ENCODE results near the gene TMPRSS12.

- TF ChIP-seq BHLHE40 (IDR thresholded peaks at IDR 0.05; ENCODE audit: borderline replicate concordance) (no peak), LEF1 (IDR thresholded peaks at IDR 0.05; ENCODE audit: borderline replicate concordance) (no peak), SP1 (IDR thresholded peaks at IDR 0.05) (no peak), NFRKB (IDR thresholded peaks at IDR 0.05) (no peak), SUZ12 (IDR thresholded peaks at IDR 0.05) (no peak)
Observed at GRCh38 chr12:50916292-50916691, 73.6 kb downstream of the TMPRSS12 start.

Measured in HEK293T (cell line).